ENCODE measurements around the gene CD200R1L.
A peak's percentile ranks its signal among the peaks of the same experiment; 100 is the strongest.

The CD200R1L gene

GRCh38 chr3:112822064-112823055, 24.3 kb downstream of the CD200R1L start:
- DNase-seq = no peak

- no peak for DNase-seq
These were observed 28.4 kb downstream of the CD200R1L start for GRCh38 chr3:112818289-112818688.

GRCh38 chr3:112817797-112818196, 28.9 kb downstream of the CD200R1L start:
- no peak for DNase-seq

GRCh38 chr3:112817271-112817670, 29.4 kb downstream of the CD200R1L start:
- DNase-seq = no peak

- no peak for DNase-seq
These were observed 30.7 kb downstream of the CD200R1L start for GRCh38 chr3:112815981-112816380.

GRCh38 chr3:112814266-112814665, 32.4 kb downstream of the CD200R1L start:
- peak in 1 of 56 donors; percentile 1 for DNase-seq

- peak in 3 of 56 donors; percentile 4 to 30 (median 11) for DNase-seq
These were observed 32.9 kb downstream of the CD200R1L start for GRCh38 chr3:112813723-112814171.

- DNase-seq = no peak
These were observed 33.6 kb downstream of the CD200R1L start for GRCh38 chr3:112813016-112813415.

GRCh38 chr3:112811917-112812660, 34.6 kb downstream of the CD200R1L start:
- peak in 1 of 56 donors; percentile 13 for DNase-seq

- DNase-seq = no peak
These were observed 35.4 kb downstream of the CD200R1L start for GRCh38 chr3:112811131-112811884.

GRCh38 chr3:112810561-112810960, 36.1 kb downstream of the CD200R1L start:
- no peak for DNase-seq

- DNase-seq = no peak
These were observed 38.5 kb downstream of the CD200R1L start for GRCh38 chr3:112808136-112808535.

GRCh38 chr3:112807685-112808084, 39.0 kb downstream of the CD200R1L start:
- DNase-seq = no peak

GRCh38 chr3:112806903-112807302, 39.8 kb downstream of the CD200R1L start:
- no peak for DNase-seq

- DNase-seq = no peak
These were observed 41.5 kb downstream of the CD200R1L start for GRCh38 chr3:112805126-112805525.

- no peak for DNase-seq
These were observed 42.6 kb downstream of the CD200R1L start for GRCh38 chr3:112804021-112804420.

- DNase-seq = no peak
These were observed 43.2 kb downstream of the CD200R1L start for GRCh38 chr3:112803467-112803866.

GRCh38 chr3:112802338-112802737, 44.3 kb downstream of the CD200R1L start:
- DNase-seq = no peak

- no peak for DNase-seq
These were observed 46.7 kb downstream of the CD200R1L start for GRCh38 chr3:112799946-112800345.

GRCh38 chr3:112794622-112795172, 52.0 kb downstream of the CD200R1L start:
- DNase-seq = no peak
